Peyer's patch (tissue), 4 donors: ENCODE results near the gene UBR3. TPM values are rescaled to one million over a fixed set of nuclear protein-coding genes. Genes with fewer than 3 reads are reported as not detected.
"Not testable (repeated sequence)": the region's sequence is repeated elsewhere in the genome, so short reads cannot be mapped to it uniquely, and the experiment has no call there.

Experiments
- DNase-seq, 3 donors: peaks; one replicate each; pipeline ENCODE4 v3.0.0-alpha.2; 2017 to 2019
- H3K27ac ChIP-seq, 4 donors: fragments of 200-600 bp; sonication (generic); one replicate each; pipeline ENCODE4 v1.5.1; 2016 to 2019
- H3K27me3 ChIP-seq, 2 donors: fragments of 200-600 bp; sonication (generic); one replicate each; pipeline ENCODE4 v1.5.1; 2019
- H3K36me3 ChIP-seq, 3 donors: fragments of 200-600 bp; sonication (generic); one replicate each; pipeline ENCODE4 v1.5.1; 2016 to 2019
- H3K4me1 ChIP-seq, 4 donors: fragments of 200-600 bp; sonication (generic); one replicate each; pipeline ENCODE4 v1.5.1; 2016 to 2019
- H3K4me3 ChIP-seq, 4 donors: fragments of 200-600 bp; sonication (generic); 1 replicate in 3 of 4; 2 replicates in 1 of 4; pipeline ENCODE4 v1.5.1; 2016 to 2019; ENCODE audit warnings: mild to moderate bottlenecking in 1 of 4
- H3K9me3 ChIP-seq, 4 donors: fragments of 200-600 bp; sonication (generic); one replicate each; pipeline ENCODE4 v1.5.1; 2016 to 2019; ENCODE audit warnings: mild to moderate bottlenecking in 1 of 4
- CTCF ChIP-seq, 6 experiments: fragments of 450-650 bp in 4 of 6; fragments of 200-600 bp in 2 of 6; sonication (generic) in 1 of 6; IDR thresholded peaks; one replicate each; pipeline ENCODE4 v1.5.1; 2017 to 2019; ENCODE audit warnings: antibody characterized with exemption in 6 of 6, mild to moderate bottlenecking in 3 of 6, moderate library complexity in 1 of 6
- POLR2A ChIP-seq, 2 donors: fragments of 450-650 bp; IDR thresholded peaks; one replicate each; pipeline ENCODE4 v1.5.1; 2017; ENCODE audit warnings: antibody characterized with exemption in 2 of 2, mild to moderate bottlenecking in 2 of 2, moderate library complexity in 2 of 2
- total RNA-seq, 4 donors: library from RNA; depleted of rRNA; stranded (reverse); fragments of >200 nt; gene quantifications; one replicate each; pipeline ENCODE4 v1.1.0, GENCODE V29; 2016

UBR3 gene
- total RNA-seq, 4 donors from 2014 or later = 45.4 to 90.0 (median 72.4) TPM

GRCh38 chr2:169803480-169803879 lies 23.8 kb upstream of the UBR3 start:
- Histone ChIP-seq H3K4me3 (no peak overlapping the region), H3K4me1 (peaks cover 0 to 6% (median 0%) of the 10 kb centered on the region in 4 donors), H3K27me3 (no peaks in the 10 kb centered on the region), H3K27ac (no peak overlapping the region), H3K36me3 (peaks cover 0 to 49% (median 0%) of the 10 kb centered on the region in 3 donors), H3K9me3 (no peaks in the 10 kb centered on the region)
- TF ChIP-seq POLR2A (IDR thresholded peaks at IDR 0.05) (no peak), CTCF (IDR thresholded peaks at IDR 0.05) (no peak)
- no peak for DNase-seq

DNA sequence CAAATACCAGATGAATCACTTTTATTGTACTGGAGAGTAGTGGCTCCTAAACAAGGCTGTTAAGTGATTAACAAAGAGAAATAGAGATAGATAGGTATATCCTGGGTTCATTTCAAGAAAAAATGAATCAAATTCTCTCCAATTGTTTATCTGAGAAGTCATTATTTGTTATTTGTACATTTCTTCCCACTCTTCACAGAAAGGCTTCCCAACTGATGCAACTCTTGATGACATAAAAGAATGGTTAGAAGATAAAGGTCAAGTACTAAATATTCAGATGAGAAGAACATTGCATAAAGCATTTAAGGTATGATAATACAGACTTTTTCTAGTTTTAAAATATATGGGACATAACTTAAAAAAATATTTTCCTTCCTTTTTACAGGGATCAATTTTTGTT lies 20.7 kb upstream of the UBR3 start:
- no peak overlapping the region for H3K27ac ChIP-seq
- no peak overlapping the region for H3K4me3 ChIP-seq
- no peak for TF ChIP-seq CTCF (IDR thresholded peaks at IDR 0.05)
- no peak for TF ChIP-seq POLR2A (IDR thresholded peaks at IDR 0.05)
- H3K9me3 ChIP-seq = no peaks in the 10 kb centered on the region
- DNase-seq = no peak
- no peaks in the 10 kb centered on the region for H3K4me1 ChIP-seq
- H3K36me3 ChIP-seq = peaks cover 0 to 76% (median 5%) of the 10 kb centered on the region in 3 donors
- H3K27me3 ChIP-seq = no peaks in the 10 kb centered on the region

- Histone ChIP-seq H3K36me3 (peaks cover 0 to 87% (median 5%) of the 10 kb centered on the region in 3 donors), H3K27ac (no peak overlapping the region), H3K9me3 (no peaks in the 10 kb centered on the region), H3K4me3 (no peak overlapping the region), H3K4me1 (no peaks in the 10 kb centered on the region), H3K27me3 (no peaks in the 10 kb centered on the region)
- no peak for TF ChIP-seq POLR2A (IDR thresholded peaks at IDR 0.05)
- TF ChIP-seq CTCF (IDR thresholded peaks at IDR 0.05) = no peak
- DNase-seq = no peak
Observed at GRCh38 chr2:169808221-169808620, 19.0 kb upstream of the UBR3 start.

- no peaks in the 10 kb centered on the region for H3K4me1 ChIP-seq
- H3K27me3 ChIP-seq = no peaks in the 10 kb centered on the region
- no peak overlapping the region for H3K27ac ChIP-seq
- H3K36me3 ChIP-seq = peaks cover 0 to 75% (median 7%) of the 10 kb centered on the region in 3 donors
- no peak overlapping the region for H3K4me3 ChIP-seq
- TF ChIP-seq POLR2A (IDR thresholded peaks at IDR 0.05) (no peak), CTCF (IDR thresholded peaks at IDR 0.05) (no peak)
- no peak for DNase-seq
- H3K9me3 ChIP-seq = no peaks in the 10 kb centered on the region
Observed at GRCh38 chr2:169815849-169816248, 11.4 kb upstream of the UBR3 start.

DNA sequence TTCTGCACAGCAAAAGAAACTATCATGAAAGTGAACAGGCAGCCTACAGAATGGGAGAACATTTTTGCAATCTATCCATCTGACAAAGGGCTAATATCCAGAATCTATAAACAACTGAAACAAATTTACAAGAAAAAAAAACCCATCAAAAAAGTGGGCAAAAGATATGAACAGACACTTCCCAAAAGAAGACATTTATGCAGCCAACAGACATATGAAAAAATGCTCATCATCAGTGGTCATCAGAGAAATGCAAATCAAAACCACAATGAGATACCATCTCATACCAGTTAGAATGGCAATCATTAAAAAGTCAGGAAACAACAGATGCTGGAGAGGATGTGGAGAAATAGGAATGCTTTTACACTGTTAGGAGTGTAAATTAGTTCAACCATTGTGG lies 10.3 kb upstream of the UBR3 start:
- not testable (repeated sequence) for H3K4me1 ChIP-seq, H3K27ac ChIP-seq, H3K9me3 ChIP-seq, H3K4me3 ChIP-seq, DNase-seq, H3K27me3 ChIP-seq
- H3K36me3 ChIP-seq = peaks cover 0 to 66% (median 3%) of the 10 kb centered on the region in 3 donors

- not testable (repeated sequence) for H3K27ac ChIP-seq, DNase-seq, H3K9me3 ChIP-seq, H3K27me3 ChIP-seq, H3K4me3 ChIP-seq, H3K4me1 ChIP-seq
- H3K36me3 ChIP-seq = peaks cover 0 to 62% (median 3%) of the 10 kb centered on the region in 3 donors
Observed at GRCh38 chr2:169817369-169817768, 9.9 kb upstream of the UBR3 start.

- H3K9me3 ChIP-seq = no peaks in the 10 kb centered on the region
- no peak for TF ChIP-seq CTCF (IDR thresholded peaks at IDR 0.05)
- no peak for TF ChIP-seq POLR2A (IDR thresholded peaks at IDR 0.05)
- H3K4me3 ChIP-seq = no peak overlapping the region
- peaks cover 0 to 14% (median 2%) of the 10 kb centered on the region in 4 donors for H3K4me1 ChIP-seq
- H3K36me3 ChIP-seq = peaks cover 0 to 53% (median 3%) of the 10 kb centered on the region in 3 donors
- H3K27ac ChIP-seq = no peak overlapping the region
- DNase-seq = no peak
- H3K27me3 ChIP-seq = no peaks in the 10 kb centered on the region
Observed at GRCh38 chr2:169818241-169818640, 9.0 kb upstream of the UBR3 start.
